Endothelial cell of umbilical vein (primary cell): Measurements from ENCODE around the gene CCL27. TPM values are rescaled to one million over a fixed set of nuclear protein-coding genes. Genes with fewer than 3 reads are reported as not detected.

Experiments
- BruUV-seq: library from RNA; stranded (reverse); fragments of 400-500 nt; replicated peaks from 2 replicates; lab custom pipeline; 2021; lab: Mats Ljungman, UMichigan
- CTCF ChIA-PET: fragments of 300-600, 350-600 bp; sonication (Branson Sonifier 250); formaldehyde crosslinking; loops from one replicate; lab custom pipeline; 2021; ENCODE audit warnings: antibody characterized with exemption, inconsistent platforms; lab: Charles Lee
- POLR2A ChIA-PET: fragments of 300-600, 350-600 bp; sonication (Branson Sonifier 250); formaldehyde crosslinking; loops from one replicate; lab custom pipeline; 2021; ENCODE audit warnings: antibody characterized with exemption, inconsistent platforms; lab: Charles Lee
- DNase-seq: peaks from one replicate; pipeline ENCODE4 v3.0.0-alpha.2; 2011; ENCODE audit warnings: low read depth, low spot score
- FAIRE-seq: peaks from 2 replicates; lab custom pipeline; 2011; peaks lifted over from hg19 to GRCh38; lab: Jason Lieb, UNC
- H2AFZ ChIP-seq: 2 replicates; pipeline ENCODE4 v1.6.0; 2012; ENCODE audit warnings: low read depth, low read length, control low read depth, inconsistent platforms
- H3K27ac ChIP-seq: 2 replicates; pipeline ENCODE4 v1.5.1; 2011; ENCODE audit warnings: low read depth, mild to moderate bottlenecking, control low read depth, low read length, moderate library complexity; ENCODE audit not compliant: insufficient read depth
- H3K27me3 ChIP-seq, 2 experiments: 2 replicates each; pipeline versions ENCODE4 v1.6.0 to v1.6.1; 2011; ENCODE audit warnings: low read length in 2 of 2, mixed read lengths in 1 of 2; ENCODE audit not compliant: control insufficient read depth in 2 of 2, insufficient read depth in 2 of 2
- H3K36me3 ChIP-seq, 2 experiments: 2 replicates in 1 of 2; 3 replicates in 1 of 2; pipeline ENCODE4 v1.5.1; 2011; ENCODE audit warnings: low read length in 2 of 2, mild to moderate bottlenecking in 1 of 2, moderate library complexity in 1 of 2; ENCODE audit not compliant: control insufficient read depth in 2 of 2, insufficient read depth in 2 of 2; ENCODE audit errors: extremely low read depth in 1 of 2
- H3K4me1 ChIP-seq: 3 replicates; pipeline ENCODE4 v1.5.1; 2011; ENCODE audit warnings: mild to moderate bottlenecking, low read length; ENCODE audit not compliant: control insufficient read depth, insufficient read depth; ENCODE audit errors: extremely low read depth
- H3K4me2 ChIP-seq: 2 replicates; pipeline ENCODE4 v1.6.1; 2011; ENCODE audit warnings: low read length, control low read depth, mixed read lengths; ENCODE audit not compliant: insufficient read depth
- H3K4me3 ChIP-seq, 3 experiments: fragments of 200-600 bp in 1 of 3; sonication (generic), shearing (Covaris generic) in 1 of 3; replicated peaks in 1 of 3; 2 replicates each; pipeline ENCODE4 v1.5.1; 2011 to 2016; ENCODE audit warnings: control low read depth in 3 of 3, low read length in 3 of 3, mild to moderate bottlenecking in 2 of 3, inconsistent platforms in 1 of 3, low read depth in 1 of 3, moderate library complexity in 1 of 3; ENCODE audit not compliant: insufficient read depth in 1 of 3
- H3K79me2 ChIP-seq: 2 replicates; pipeline ENCODE4 v1.6.0; 2012; ENCODE audit warnings: low read length, inconsistent platforms; ENCODE audit not compliant: control insufficient read depth, insufficient read depth
- H3K9ac ChIP-seq: replicated peaks from 2 replicates; pipeline ENCODE3; 2011; ENCODE audit warnings: low read length, control low read depth; ENCODE audit not compliant: insufficient read depth; ENCODE audit errors: extremely low read depth
- H3K9me1 ChIP-seq: replicated peaks from 3 replicates; pipeline ENCODE4 v1.6.0; 2011; ENCODE audit warnings: mild to moderate bottlenecking, low read length; ENCODE audit not compliant: control insufficient read depth, insufficient read depth; ENCODE audit errors: extremely low read depth
- H3K9me3 ChIP-seq: replicated peaks from 2 replicates; pipeline ENCODE4 v1.5.1; 2012; ENCODE audit warnings: low read length, inconsistent platforms; ENCODE audit not compliant: control insufficient read depth, insufficient read depth
- H4K20me1 ChIP-seq: replicated peaks from 2 replicates; pipeline ENCODE3; 2011; ENCODE audit warnings: mild to moderate bottlenecking, low read length; ENCODE audit not compliant: control insufficient read depth, insufficient read depth; ENCODE audit errors: extremely low read depth
- CTCF ChIP-seq, 2 donors: IDR thresholded peaks; 1 replicate in 1 of 2; 2 replicates in 1 of 2; pipeline ENCODE4 v1.5.1; 2011; ENCODE audit warnings: low read length in 2 of 2, mild to moderate bottlenecking in 2 of 2, moderate library complexity in 2 of 2, control low read depth in 1 of 2, inconsistent platforms in 1 of 2, low read depth in 1 of 2; ENCODE audit not compliant: insufficient read depth in 1 of 2; ENCODE audit errors: extremely low read depth in 1 of 2
- EZH2 ChIP-seq: IDR thresholded peaks from 2 replicates; pipeline ENCODE4 v1.6.1; 2012; ENCODE audit warnings: borderline replicate concordance, low read depth, mild to moderate bottlenecking, moderate library complexity, low read length, inconsistent platforms; ENCODE audit not compliant: severe bottlenecking
- FOS ChIP-seq: IDR thresholded peaks from 2 replicates; pipeline ENCODE4 v1.6.1; 2011; ENCODE audit warnings: mild to moderate bottlenecking, low read length, moderate library complexity, borderline replicate concordance; ENCODE audit not compliant: insufficient read depth
- GATA2 ChIP-seq: IDR thresholded peaks from 2 replicates; pipeline ENCODE4 v1.7.0; 2011; ENCODE audit warnings: low read depth, mild to moderate bottlenecking, moderate library complexity, mixed read lengths, low read length; ENCODE audit not compliant: insufficient read length, insufficient read depth
- JUN ChIP-seq: IDR thresholded peaks from 2 replicates; pipeline ENCODE4 v1.6.1; 2011; ENCODE audit warnings: borderline replicate concordance, low read depth; ENCODE audit not compliant: insufficient read length, insufficient read depth
- MAX ChIP-seq: IDR thresholded peaks from 2 replicates; pipeline ENCODE4 v1.6.1; 2011; ENCODE audit not compliant: insufficient read depth, insufficient read length
- MYC ChIP-seq: IDR thresholded peaks from one replicate; pipeline ENCODE4 v1.6.1; 2011; ENCODE audit warnings: mild to moderate bottlenecking, low read depth, low read length
- POLR2A ChIP-seq: IDR thresholded peaks from 2 replicates; pipeline ENCODE4 v1.6.1; 2012; ENCODE audit warnings: low read depth, mild to moderate bottlenecking, control low read depth, low read length
- POLR2AphosphoS5 ChIP-seq: IDR thresholded peaks from 2 replicates; pipeline ENCODE4 v1.6.1; 2012; ENCODE audit warnings: low read depth, mild to moderate bottlenecking, control low read depth, low read length, moderate library complexity; ENCODE audit not compliant: insufficient read depth
- dilution Hi-C: fragments of 300-500 bp; cut with MboI; formaldehyde crosslinking; loops from one replicate; pipeline ENCODE4 v1.15.0; 2019; ENCODE audit warnings: low sequenced_read_pairs; ENCODE audit not compliant: extremely low pct_ligation_motif_present
- intact Hi-C: fragments of 100-400 bp; cut with micrococcal nuclease; formaldehyde crosslinking; loops from one replicate; pipeline ENCODE4 v1.10.0; 2022
- polyA plus RNA-seq, 4 experiments: library from polyadenylated mRNA; depleted of rRNA in 3 of 4; stranded (reverse) in 3 of 4; unstranded in 1 of 4; fragments of >200 nt; gene quantifications; 2 replicates each; pipeline versions ENCODE4 v1.2.1 to v1.2.3, GENCODE V29; 2011 to 2012; ENCODE audit warnings: missing spikeins in 1 of 4
- total RNA-seq: library from RNA; stranded (reverse); gene quantifications from 2 replicates; pipeline ENCODE4 v1.2.3, GENCODE V29; 2021

The CCL27 gene
- total and polyA plus RNA-seq, 2 donors (not counting 3 experiments of a cell fraction or from before 2014, with no cell fraction given) = not detected

- TF ChIP-seq MYC (no peak), CTCF (IDR thresholded peaks at IDR 0.05; ENCODE audit: extremely low read depth in 1 of 2, insufficient read depth in 1 of 2, low read depth in 1 of 2, low read length in 2 of 2) (no peak), FOS (no peak), GATA2 (no peak), EZH2 (no peak), JUN (no peak), POLR2AphosphoS5 (peak; percentile 90), MAX (peak; percentile 87), POLR2A (peak; percentile 81)
Observed at GRCh38 chr9:34637356-34638137, 24.9 kb downstream of the CCL27 start, which contains the start of gene SIGMAR1. TSS of gene SIGMAR1 (minus strand) at chr9:34637787. CDS start at chr9:34637697, 90 bp downstream.

More at GRCh38 chr9:34637356-34638137, 24.9 kb downstream of the CCL27 start, which contains the start of gene SIGMAR1:
- Histone ChIP-seq H3K9ac (peak within 1 kb of the TSS; percentile 53), H3K4me1 (peaks cover 16% of the 10 kb centered on the region), H3K79me2 (peaks cover 19% of the 10 kb centered on the region), H3K27me3 (no peaks in the 10 kb centered on the region), H2AFZ (peak within 1 kb of the TSS; percentile 86), H3K9me1 (no peaks in the 10 kb centered on the region), H4K20me1 (no peaks in the 10 kb centered on the region), H3K4me2 (peak within 1 kb of the TSS; percentile 64), H3K27ac (peak within 1 kb of the TSS; percentile 33), H3K4me3 (peak within 1 kb of the TSS; percentile 10 to 63 (median 47)), H3K36me3 (peaks cover 0 to 2% of the 10 kb centered on the region in 2 experiments), H3K9me3 (no peaks in the 10 kb centered on the region)
- DNase-seq = peak; percentile 91
- peak; percentile 89 for FAIRE-seq
- ChIA-PET CTCF (interaction anchor here (0.8 to 2.7 kb wide), 12 partner anchors 9 to 305 kb away, joined by 3 to 18 read pairs (median 5); partner anchors contain the start of genes DCTN3, GALT and RPP25L), POLR2A (interaction anchor here (1.2 to 1.3 kb wide), 2 partner anchors 9 to 28 kb away, joined by 3 to 7 read pairs; partner anchors contain the start of gene GALT)
- dilution Hi-C loops (no loop called here), intact Hi-C loops (loop anchor here (1.0 to 2.0 kb wide), 2 partner anchors 9 to 27 kb away; partner anchors contain the start of gene GALT)
- no TSS peak for BruUV-seq
